ENCODE measurements around the gene PLSCR3.

DNA sequence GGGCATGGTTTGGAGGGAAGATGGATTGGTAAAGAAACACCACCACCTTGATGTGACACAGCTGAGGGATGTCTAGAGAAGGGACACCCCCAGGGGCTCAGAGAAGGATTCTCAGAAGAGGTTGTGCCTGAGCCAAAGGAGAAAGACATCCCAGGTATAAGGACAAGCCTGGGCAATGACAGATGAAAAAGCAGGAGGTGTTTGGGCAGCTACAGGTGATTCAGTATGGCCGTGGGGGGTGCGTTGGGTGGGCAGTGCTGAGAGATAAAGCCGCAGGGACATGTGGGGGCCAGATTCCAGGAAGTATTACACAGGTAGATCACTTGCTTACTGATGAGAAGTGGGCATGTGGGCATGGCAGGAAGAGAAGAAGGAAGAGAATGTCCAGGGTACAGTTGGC is 32.4 kb downstream of the PLSCR3 start:
- TF ChIP-seq, protein P1, sequence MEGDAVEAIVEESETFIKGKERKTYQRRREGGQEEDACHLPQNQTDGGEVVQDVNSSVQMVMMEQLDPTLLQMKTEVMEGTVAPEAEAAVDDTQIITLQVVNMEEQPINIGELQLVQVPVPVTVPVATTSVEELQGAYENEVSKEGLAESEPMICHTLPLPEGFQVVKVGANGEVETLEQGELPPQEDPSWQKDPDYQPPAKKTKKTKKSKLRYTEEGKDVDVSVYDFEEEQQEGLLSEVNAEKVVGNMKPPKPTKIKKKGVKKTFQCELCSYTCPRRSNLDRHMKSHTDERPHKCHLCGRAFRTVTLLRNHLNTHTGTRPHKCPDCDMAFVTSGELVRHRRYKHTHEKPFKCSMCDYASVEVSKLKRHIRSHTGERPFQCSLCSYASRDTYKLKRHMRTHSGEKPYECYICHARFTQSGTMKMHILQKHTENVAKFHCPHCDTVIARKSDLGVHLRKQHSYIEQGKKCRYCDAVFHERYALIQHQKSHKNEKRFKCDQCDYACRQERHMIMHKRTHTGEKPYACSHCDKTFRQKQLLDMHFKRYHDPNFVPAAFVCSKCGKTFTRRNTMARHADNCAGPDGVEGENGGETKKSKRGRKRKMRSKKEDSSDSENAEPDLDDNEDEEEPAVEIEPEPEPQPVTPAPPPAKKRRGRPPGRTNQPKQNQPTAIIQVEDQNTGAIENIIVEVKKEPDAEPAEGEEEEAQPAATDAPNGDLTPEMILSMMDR (conservative IDR thresholded peaks at IDR 0.05; ENCODE audit: low read length): no peak
- TF ChIP-seq EZH2phosphoT487 (IDR thresholded peaks at IDR 0.05; ENCODE audit: borderline replicate concordance): no peak

Data from Loucy (cell line).